Hematopoietic multipotent progenitor cell treated with erythropoietin and hydrocortisone succinate and interleukin-3 and kit ligand, for 15 days (in vitro differentiated cells): ENCODE data around the gene CACNG4.
"Not testable (repeated sequence)": the region's sequence is repeated elsewhere in the genome, so short reads cannot be mapped to it uniquely, and the experiment has no call there.

Source experiments
- DNase-seq: peaks from one replicate; pipeline ENCODE4 v3.0.0-alpha.2; 2015; ENCODE audit warnings: low spot score

CACNG4 gene

DNA sequence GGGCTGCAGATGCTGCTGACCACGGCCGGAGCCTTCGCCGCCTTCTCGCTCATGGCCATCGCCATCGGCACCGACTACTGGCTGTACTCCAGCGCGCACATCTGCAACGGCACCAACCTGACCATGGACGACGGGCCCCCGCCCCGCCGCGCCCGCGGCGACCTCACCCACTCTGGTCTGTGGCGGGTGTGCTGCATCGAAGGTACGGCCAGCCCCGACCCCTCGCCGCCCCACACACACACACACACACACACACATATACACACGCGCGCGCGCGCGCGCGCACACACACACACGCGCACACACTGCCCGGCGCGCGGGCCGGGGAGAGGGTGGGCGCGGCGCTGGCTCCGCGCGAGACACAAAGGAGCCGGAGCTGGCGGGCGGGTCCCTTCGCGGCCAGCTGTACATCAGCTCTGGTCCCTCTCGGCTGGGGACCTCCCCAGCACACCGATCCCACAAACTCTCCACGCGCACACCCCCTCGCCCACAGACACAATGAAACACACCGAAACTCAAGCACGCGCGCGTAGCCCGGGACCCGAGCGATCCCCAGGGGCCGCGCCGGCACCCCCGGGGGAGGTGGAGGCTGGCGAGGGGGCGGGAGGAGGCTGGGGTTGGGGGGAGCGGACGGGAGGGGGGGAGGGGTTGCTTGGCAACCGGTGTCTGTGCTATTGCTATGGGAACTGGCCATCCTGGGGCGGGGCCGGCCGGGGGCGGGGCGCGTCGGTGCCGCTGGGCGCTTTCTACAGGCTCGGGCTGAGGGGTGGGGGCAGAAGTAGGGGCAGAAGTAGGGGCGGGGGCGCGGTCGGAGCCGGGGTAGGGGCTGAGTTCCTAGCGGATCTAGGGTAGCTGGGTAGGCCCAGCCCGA is 658 bp downstream of the CACNG4 start:
- DNase-seq = no peak

DNA sequence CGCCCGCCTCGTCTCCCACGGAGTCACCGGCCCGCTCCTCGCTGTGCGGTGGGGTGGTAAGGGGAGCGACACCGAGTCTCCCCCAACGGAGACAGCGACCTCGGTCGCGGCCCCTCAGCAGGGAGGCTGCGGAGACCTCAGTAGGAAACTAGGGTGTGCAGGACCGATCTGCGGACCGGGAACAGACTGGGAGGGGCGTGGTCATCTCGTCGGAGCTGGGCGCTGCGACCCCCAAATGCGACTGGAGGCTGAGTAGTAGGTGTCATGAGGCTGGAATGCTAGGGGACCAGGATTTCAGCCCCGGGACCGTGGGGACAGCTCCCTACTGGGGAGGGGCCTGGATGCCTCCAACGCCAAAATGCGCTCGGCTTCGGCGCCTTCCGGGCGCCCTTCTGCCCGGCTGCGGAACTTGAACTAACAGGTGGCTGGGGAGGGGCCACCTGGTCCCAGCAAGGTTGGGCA is 1.3 kb downstream of the CACNG4 start:
- DNase-seq = no peak

DNA sequence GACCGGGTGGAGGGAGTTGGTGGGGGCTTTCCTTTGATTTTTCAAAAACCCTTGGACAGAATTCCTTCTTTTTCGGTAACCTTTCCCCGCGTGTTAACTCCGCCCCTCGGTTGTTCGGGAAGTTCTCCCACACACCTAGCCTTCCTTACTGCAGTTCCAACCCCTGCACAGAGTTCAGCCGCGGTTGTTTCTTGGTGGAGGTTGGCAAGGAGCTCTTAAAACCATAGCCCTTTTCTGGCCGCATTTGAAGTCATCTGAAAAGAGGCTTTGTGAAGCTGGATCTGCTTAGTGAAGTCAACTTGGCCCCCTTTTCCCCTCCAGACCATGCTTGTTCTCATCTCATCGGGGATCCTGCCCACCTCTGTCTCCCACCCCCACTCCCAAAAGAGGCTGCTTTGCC is 1.8 kb downstream of the CACNG4 start:
- no peak for DNase-seq

DNA sequence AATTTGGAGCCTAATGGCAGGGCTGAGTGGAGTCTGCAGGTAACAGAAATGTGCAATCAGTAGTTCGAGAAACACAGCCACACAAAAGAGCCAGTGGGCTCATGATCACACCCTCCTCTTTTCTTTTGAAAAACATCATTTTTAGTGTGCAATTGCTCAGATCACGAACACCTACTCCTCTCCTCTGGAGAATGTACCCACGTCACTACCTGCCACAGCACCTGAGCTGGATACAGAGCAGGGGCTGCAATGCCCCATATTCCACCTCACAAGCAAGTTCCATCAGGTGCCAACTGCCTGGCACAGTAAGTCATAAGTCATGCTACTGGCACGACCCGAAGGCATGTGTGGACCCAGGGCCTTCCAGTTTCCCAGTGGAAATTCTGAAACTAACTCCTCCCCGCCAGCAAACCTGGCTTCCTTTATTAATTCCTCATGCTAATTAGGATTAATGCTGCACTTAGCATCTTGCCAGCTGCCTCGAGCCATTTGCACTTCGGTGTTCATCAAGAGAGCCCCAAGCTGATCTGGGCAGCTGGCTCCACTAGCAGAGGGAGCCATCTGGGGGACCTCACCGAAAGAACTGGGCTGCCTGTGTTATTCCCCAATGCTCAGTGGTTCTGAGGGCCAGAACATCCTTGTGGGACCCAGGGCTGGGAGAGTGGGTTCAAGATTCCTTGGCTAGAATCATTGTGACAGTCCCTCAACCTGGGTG is 2.4 kb downstream of the CACNG4 start:
- no peak for DNase-seq

- no peak for DNase-seq
Measured at GRCh38 chr17:66967837-66968543, 3.5 kb downstream of the CACNG4 start.

DNA sequence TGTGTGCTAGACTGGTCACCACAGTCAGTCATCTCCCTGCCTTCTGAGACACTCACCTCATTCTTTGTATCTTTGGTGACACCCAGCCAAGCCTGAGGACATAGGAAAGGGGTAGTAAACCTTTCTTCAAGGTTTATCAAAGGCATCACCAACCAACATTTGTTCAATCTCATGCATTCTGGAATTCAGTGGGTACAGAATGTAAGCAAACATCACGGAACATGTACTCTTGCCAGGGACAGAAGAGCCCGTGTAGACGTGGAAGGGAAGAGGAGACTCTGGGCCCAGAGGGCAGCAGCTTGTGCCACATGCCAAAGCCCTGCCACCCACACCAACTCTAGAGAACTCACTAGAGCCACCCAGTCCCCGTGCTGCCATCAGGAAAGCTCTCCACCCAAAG is 4.4 kb downstream of the CACNG4 start:
- DNase-seq = no peak

DNA sequence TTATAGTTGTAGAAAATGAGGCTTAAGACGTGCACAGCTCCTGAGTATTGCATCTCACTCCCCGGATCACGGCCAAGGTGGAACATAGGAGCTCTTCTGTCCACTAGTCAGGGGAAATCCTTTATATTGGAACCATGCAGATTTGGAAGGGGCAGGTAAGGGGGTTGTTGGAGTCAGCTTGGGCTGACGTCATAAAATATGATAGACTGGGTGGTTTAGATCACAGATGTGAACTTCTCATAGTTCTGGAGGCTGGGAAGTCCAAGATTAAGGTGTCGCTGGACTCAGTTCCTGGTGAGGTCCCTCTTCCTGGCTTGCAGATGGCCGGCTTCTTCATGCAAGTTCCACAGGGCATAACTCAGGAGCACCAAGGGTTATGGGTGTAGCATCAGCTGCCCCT is 5.6 kb downstream of the CACNG4 start:
- no peak for DNase-seq

- DNase-seq = no peak
Measured at GRCh38 chr17:66970797-66971196, 6.3 kb downstream of the CACNG4 start.

DNA sequence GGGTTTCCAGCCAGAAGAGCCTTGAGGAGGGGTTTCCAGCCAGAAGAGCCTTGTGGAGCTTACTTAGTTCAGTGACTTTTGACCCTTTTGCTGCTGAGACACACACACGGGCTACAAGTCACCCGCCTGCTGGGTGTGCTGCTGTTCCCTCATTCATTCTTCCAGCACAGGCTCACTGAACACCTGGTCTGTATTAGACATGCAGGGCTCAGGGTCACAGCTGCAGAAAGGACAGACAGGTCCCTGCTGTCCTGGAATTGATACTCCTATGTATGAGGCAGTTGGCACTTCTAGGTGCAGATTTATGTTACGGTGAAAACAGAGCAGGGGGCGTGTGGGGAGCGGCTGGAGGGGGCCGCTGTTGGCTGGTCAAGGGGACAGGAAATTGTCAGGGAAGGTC is 6.8 kb downstream of the CACNG4 start:
- DNase-seq = no peak

DNA sequence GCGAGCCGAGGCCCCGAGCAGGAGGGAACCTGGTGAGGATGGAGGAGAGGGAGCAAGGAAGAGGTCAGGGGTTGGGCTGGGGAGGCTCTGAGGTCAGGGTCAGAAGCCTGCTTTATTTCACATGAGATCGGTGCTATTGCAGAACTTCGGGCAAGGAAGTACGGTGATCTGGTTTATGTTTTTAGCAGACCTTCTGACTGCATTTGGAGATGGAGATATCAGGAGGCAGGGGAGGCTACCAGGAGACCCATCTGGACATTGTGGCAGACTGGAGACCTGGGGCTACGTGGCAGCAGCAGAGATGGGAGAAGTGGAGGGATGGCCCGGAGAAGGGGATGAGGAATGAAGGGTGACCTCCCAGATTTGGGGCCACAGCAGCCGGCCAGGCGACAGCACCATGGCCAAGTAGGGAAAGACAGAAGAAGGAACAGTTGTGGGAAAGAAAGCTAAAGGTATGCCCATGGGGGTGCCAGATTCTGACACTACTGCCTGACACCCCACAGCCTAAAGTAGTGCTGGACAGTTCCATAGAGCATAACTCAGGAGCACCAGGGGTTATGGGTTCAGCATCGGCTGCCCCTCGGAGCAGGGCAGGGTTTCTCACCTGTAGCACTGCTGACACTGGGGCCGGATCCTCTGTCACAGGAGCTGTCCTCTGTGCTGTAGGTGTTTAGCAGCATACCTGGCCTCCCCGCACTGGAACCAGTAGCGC is 7.4 kb downstream of the CACNG4 start:
- no peak for DNase-seq

DNA sequence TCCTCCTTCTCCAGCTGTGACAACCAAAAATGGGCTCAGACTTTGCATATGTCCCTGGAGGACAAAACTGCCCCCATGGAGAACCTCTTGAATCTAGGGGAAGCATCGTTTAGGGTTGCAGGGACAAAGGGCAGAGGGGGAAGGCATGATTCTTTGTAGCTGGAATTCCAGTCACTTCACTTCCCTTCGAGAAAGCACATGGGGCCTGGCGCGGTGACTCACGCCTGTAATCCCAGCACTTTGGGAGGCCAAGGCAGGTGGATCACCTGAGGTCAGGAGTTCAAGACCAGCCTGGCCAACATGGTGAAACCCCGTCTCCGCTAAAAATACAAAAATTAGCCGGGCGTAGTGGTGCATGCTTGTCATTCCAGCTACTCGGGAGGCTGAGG is 7.9 kb downstream of the CACNG4 start:
- DNase-seq = not testable (repeated sequence)

DNA sequence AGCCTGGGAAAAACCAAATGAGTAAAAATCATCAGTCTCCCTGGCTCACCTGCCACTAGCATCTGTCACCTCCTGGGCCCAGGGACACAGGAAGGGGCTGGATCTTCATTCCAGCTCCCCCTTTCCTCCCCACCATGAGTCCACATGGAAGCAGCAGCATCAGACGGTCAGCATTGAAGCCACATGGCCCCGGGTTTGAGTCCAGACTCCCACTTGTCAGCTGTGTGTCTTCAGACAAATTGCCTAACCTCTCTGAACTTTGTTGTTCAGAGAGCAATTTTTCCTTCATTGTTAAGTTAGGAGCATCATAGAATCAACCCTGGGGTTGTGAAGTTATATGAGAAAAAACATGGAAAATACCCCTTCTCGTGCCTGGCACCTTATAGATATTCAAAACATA is 10.7 kb downstream of the CACNG4 start:
- no peak for DNase-seq

DNA sequence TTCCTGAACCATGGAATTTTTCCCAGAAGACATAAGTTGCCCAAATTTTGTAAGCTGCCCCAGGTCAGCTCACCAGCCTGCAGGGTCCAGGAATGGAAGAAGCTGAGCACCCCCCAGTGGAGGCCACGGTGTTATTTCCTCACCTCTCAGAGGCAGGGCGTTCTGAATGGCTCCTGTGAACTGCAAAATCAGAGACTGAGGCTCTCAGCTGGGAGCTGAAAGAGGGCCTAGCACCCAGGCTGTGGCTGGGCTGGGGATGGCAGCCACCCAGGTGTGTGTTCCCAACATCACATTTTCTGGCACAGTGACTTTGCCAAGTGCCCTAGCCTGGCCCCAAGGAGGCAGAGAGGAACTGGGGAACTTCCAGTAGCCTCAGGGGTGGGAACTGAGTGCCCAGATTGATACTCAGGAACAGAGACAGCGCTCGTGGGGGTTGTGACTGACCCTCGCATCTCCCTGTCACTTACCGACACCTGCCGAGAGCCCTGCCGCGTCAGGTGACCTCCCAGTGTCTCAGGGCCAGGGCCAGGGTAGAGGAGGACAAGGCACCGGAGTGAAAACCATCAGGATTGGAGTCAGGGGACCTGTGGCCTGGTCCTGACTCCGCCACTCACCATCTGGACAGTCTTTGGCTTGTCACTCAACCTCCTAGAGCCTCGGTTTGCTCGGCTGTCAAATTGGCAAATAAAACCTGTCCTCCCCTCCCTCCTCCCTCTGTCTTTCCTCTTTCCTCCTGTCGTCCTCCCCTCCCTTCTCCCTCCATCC is 11.3 kb downstream of the CACNG4 start:
- no peak for DNase-seq

DNA sequence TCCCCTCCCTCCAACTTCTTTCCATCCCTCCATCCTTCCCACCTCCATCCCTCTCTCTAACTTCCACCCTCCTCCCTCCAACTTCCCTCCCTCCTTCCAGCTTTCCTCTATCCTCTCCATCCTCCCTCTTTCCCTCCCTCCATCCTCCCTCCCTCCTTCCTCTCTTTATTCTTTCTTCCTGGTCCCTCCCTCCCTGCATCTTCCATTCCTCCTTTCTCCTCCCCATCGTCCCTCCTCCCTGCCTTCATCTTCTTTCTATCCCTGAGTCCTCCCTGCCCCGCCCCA is 11.8 kb downstream of the CACNG4 start:
- no peak for DNase-seq

DNA sequence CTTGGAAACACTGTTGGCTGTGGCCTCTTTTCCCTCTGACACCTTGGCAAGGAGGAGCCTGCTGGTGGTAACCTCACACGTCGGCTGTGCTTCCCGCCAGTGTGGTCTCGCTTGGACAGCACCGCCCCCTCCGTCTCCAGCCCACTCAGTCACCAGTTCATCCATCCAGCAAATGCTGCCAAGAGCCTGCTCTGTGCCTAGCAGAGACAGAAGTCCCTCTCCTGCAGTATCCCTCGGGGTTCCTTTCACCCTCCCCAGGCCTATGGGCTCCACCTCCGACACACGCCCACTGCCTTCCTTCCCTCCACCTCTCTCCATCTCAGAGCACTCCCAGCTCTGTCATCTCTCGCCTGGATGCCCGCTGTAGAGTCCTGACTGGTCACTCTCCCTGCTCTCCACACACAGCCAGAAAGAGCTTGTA is 12.3 kb downstream of the CACNG4 start:
- DNase-seq = no peak

GRCh38 chr17:66978514-66979061 is 14.1 kb downstream of the CACNG4 start:
- DNase-seq = no peak

DNA sequence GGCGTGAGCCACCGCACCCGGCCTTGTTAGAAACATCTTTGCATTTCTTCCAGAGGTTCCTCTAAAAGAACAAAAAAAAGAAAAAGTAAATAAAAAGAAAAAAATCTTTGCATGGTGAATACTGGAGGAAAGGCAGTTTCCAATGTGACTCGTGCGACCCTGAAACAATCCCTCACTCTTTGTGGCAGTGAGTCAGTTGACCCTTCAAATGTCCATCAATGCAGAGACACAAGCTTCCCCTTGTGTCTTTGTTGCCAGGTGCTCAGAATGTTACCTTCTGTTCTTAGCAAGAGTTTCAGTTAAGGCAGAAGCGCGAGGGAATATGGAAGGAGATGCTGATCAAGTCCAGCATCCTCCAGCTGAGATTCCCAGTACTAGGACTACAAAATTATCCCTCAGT is 16.4 kb downstream of the CACNG4 start:
- DNase-seq = no peak

DNA sequence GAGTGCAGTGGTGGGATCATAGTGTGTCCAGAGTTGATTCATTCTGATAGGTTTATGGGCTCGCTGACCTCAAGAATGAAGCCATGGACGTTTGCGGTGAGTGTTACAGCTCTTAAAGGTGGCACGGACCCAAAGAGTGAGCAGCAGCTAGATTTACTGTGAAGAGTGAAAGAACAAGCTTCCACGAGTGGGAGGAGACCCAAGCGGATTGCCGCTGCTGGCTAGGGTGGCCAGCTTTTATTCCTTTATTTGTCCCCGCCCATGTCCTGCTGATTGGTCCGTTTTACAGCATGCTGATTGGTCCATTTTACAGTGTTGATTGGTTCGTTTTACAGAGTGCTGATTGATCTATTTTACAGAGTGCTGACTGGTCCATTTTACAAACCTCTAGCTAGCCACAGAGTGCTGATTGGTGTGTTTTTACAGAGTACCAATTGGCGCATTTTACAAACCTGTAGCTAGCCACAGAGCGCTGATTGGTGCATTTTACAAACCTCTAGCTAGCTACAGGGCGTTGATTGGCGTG is 17.5 kb downstream of the CACNG4 start:
- DNase-seq = no peak

GRCh38 chr17:66983414-66984021 is 19.0 kb downstream of the CACNG4 start:
- DNase-seq = no peak

DNA sequence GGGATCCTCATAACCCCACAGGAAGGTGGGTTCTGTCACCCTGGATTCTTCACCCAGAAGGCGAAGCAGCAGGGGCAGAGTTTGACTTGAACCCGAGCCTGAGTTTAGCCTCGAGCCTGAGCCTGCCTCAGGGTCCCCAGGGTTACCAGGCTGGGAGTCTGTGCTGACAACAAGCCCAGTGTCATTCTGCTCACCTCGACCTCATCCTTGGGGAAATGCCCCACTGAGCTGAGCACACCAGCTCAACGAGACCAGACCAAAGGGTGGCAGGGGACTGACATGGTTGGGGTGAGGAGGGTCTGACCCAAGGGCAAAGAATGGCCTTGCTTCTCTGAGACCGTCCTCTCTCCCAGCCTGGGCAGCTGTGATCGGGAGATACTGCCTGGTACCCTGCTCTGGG is 20.2 kb downstream of the CACNG4 start:
- no peak for DNase-seq
